PC-9 (cell line): ENCODE measurements around the gene SH3TC1. TPM values are rescaled to one million over a fixed set of nuclear protein-coding genes. Genes with fewer than 3 reads are reported as not detected.
A peak's percentile ranks its signal among the peaks of the same experiment; 100 is the strongest.

ENCODE experiments used
- BruUV-seq: library from RNA; stranded (reverse); fragments of 400-500 nt; replicated peaks from 2 replicates; lab custom pipeline; 2021; lab: Mats Ljungman, UMichigan
- CTCF ChIA-PET: fragments of 300-600 bp; sonication (Branson Sonifier 250); formaldehyde crosslinking; loops from one replicate; lab custom pipeline; 2022; ENCODE audit warnings: antibody characterized with exemption; lab: Charles Lee
- POLR2A ChIA-PET: fragments of 300-600 bp; sonication (Branson Sonifier 250); formaldehyde crosslinking; loops from one replicate; lab custom pipeline; 2022; ENCODE audit warnings: antibody characterized with exemption; ENCODE audit not compliant: unreplicated experiment; lab: Charles Lee
- DNase-seq, 2 experiments: peaks; one replicate each; pipeline versions ENCODE4 v3.0.0 to v3.0.0-alpha.2; 2015 to 2022; ENCODE audit warnings: mixed read lengths in 1 of 2
- H2AFZ ChIP-seq: fragments of 200-600 bp; sonication (generic); 2 replicates; pipeline ENCODE4 v1.8.1; 2017; ENCODE audit warnings: antibody characterized with exemption
- H3F3A ChIP-seq: fragments of 200-600 bp; sonication (generic); 2 replicates; pipeline ENCODE4 v1.8.1; 2017; ENCODE audit warnings: antibody characterized with exemption, mild to moderate bottlenecking, low read depth; ENCODE audit not compliant: insufficient read depth
- H3K27ac ChIP-seq: fragments of 200-600 bp; sonication (generic); 2 replicates; pipeline ENCODE4 v1.6.1; 2016; ENCODE audit warnings: mixed run types
- H3K27me3 ChIP-seq: fragments of 200-600 bp; sonication (generic); 2 replicates; pipeline ENCODE4 v1.6.1; 2016; ENCODE audit warnings: low read depth, mixed run types; ENCODE audit not compliant: insufficient read depth
- H3K36me3 ChIP-seq: fragments of 200-600 bp; sonication (generic); 2 replicates; pipeline ENCODE4 v1.6.1; 2016; ENCODE audit warnings: low read depth, mixed run types
- H3K4me1 ChIP-seq: fragments of 200-600 bp; sonication (generic); replicated peaks from 2 replicates; pipeline ENCODE4 v1.6.1; 2016; ENCODE audit warnings: mixed run types; ENCODE audit not compliant: insufficient read depth
- H3K4me2 ChIP-seq: fragments of 200-600 bp; sonication (generic); 2 replicates; pipeline ENCODE4 v1.6.1; 2017; ENCODE audit warnings: mixed run types
- H3K4me3 ChIP-seq: fragments of 200-600 bp; sonication (generic); 2 replicates; pipeline ENCODE4 v1.6.1; 2016; ENCODE audit warnings: mixed run types
- H3K79me2 ChIP-seq: fragments of 200-600 bp; sonication (generic); 2 replicates; pipeline ENCODE4 v1.6.1; 2017; ENCODE audit warnings: low read depth, mixed run types
- H3K9me2 ChIP-seq: fragments of 200-600 bp; sonication (generic); 2 replicates; pipeline ENCODE4 v1.8.1; 2017; ENCODE audit warnings: mild to moderate bottlenecking; ENCODE audit not compliant: insufficient read depth
- H3K9me3 ChIP-seq: fragments of 200-600 bp; sonication (generic); 2 replicates; pipeline ENCODE4 v1.8.1; 2016; ENCODE audit warnings: low read depth; ENCODE audit not compliant: insufficient read depth
- H4K20me1 ChIP-seq: fragments of 200-600 bp; sonication (generic); 2 replicates; pipeline ENCODE4 v1.8.1; 2017; ENCODE audit not compliant: insufficient read depth
- CTCF ChIP-seq: fragments of 200-600 bp; sonication (generic); conservative IDR thresholded peaks from 2 replicates; pipeline ENCODE4 v1.6.1; 2017; ENCODE audit warnings: mixed run types, antibody characterized with exemption, mild to moderate bottlenecking, moderate library complexity
- EZH2 ChIP-seq: fragments of 200-600 bp; sonication (generic); IDR thresholded peaks from 2 replicates; pipeline ENCODE4 v1.8.0; 2017; ENCODE audit warnings: antibody characterized with exemption, low read depth
- intact Hi-C: fragments of 100-400 bp; cut with micrococcal nuclease; formaldehyde crosslinking; loops from one replicate; pipeline ENCODE4 v1.10.0; 2022; ENCODE audit not compliant: unreplicated experiment
- total RNA-seq: library from RNA; stranded (reverse); gene quantifications from 2 replicates; pipeline ENCODE4 v1.2.3, GENCODE V29; 2021

SH3TC1 gene
- total RNA-seq, 1 experiment from 2014 or later, result 5.2 TPM

DNA sequence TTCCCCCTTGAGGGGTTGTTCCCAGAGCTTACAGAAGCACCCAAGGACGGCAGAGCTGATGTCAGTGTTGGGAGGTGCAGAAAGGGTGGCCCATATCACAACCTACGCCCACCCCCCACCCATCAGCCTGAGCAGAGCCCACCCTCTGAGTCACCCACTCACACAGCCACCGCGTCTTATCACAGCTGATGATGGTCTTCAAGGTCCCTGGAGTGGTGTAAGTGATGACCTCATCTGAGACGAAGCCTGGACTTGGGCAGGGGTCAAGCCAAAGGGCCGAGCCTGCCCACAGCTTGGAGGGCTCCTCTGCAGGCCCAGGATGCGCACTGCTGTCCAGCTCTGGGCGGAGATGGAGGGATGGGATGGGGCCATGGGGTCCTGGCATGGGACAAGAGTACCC is 67.4 kb downstream of the SH3TC1 start:
- BruUV-seq, result no TSS peak

DNA sequence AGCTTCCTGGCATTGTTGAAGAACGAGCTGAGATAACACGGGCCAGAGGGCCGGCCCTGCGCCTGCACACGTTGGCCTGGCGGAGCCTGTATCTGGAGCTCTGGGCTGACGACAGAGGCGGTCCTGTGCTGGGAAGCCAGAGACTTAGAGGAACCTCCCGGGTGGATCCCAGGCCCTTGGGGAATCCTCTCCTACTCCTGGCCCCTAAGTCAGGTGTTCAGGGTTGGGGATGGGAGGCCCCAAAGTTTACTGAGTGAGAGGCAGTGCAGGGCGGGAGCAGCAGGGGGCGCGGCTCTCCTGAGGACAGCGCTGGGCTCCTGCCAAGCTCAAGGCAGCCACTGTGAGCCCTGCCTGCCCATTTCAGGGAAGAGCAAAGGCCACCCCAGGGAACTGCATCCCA is 68.0 kb downstream of the SH3TC1 start:
- TF ChIP-seq EZH2, result no peak
- peak; percentile 81 for TF ChIP-seq CTCF
- H3K36me3 ChIP-seq, result no peaks in the 10 kb centered on the region
- no peaks in the 10 kb centered on the region for H3K9me2 ChIP-seq
- no peaks in the 10 kb centered on the region for H3F3A ChIP-seq
- H3K27me3 ChIP-seq, result peaks cover 23% of the 10 kb centered on the region
- H3K4me3 ChIP-seq, result no peak overlapping the region
- no peaks in the 10 kb centered on the region for H3K79me2 ChIP-seq
- no peak overlapping the region for H3K27ac ChIP-seq
- H3K4me2 ChIP-seq, result no peak overlapping the region
- intact Hi-C loops, result loop anchor here (1.0 to 5.0 kb wide), 5 partner anchors 25 to 136 kb away; no protein-coding TSS in a partner anchor
- H3K9me3 ChIP-seq, result no peaks in the 10 kb centered on the region
- DNase-seq, result peak; percentile 44 to 78
- no peak overlapping the region for H2AFZ ChIP-seq
- no peaks in the 10 kb centered on the region for H3K4me1 ChIP-seq
- H4K20me1 ChIP-seq, result no peaks in the 10 kb centered on the region
- no TSS peak for BruUV-seq
- ChIA-PET CTCF (interaction anchor here (0.7 to 2.0 kb wide), 3 partner anchors 90 to 135 kb away, joined by 3 to 8 read pairs (median 4); no protein-coding TSS in a partner anchor), POLR2A (interaction anchor here (0.6 kb wide), 1 partner anchor 133 kb away, joined by 6 read pairs; no protein-coding TSS in a partner anchor)

More for the DNA sequence above, 67.4 kb downstream of the SH3TC1 start:
- H3K4me1 ChIP-seq, result no peaks in the 10 kb centered on the region
- CTCF ChIA-PET, result interaction anchor here (0.7 to 2.0 kb wide), 3 partner anchors 90 to 136 kb away, joined by 3 to 8 read pairs (median 4); no protein-coding TSS in a partner anchor
- no peak overlapping the region for H2AFZ ChIP-seq
- no peaks in the 10 kb centered on the region for H4K20me1 ChIP-seq
- DNase-seq, result no peak
- no peaks in the 10 kb centered on the region for H3F3A ChIP-seq
- H3K4me3 ChIP-seq, result no peak overlapping the region
- H3K27ac ChIP-seq, result no peak overlapping the region
- intact Hi-C loops, result loop anchor here (5.0 kb wide), 2 partner anchors 51 to 91 kb away; no protein-coding TSS in a partner anchor
- no peaks in the 10 kb centered on the region for H3K9me3 ChIP-seq
- H3K27me3 ChIP-seq, result peaks cover 23% of the 10 kb centered on the region
- TF ChIP-seq CTCF, result no peak
- TF ChIP-seq EZH2, result no peak
- H3K9me2 ChIP-seq, result no peaks in the 10 kb centered on the region
- H3K36me3 ChIP-seq, result no peaks in the 10 kb centered on the region
- H3K79me2 ChIP-seq, result no peaks in the 10 kb centered on the region
- POLR2A ChIA-PET, result no interaction called here
- H3K4me2 ChIP-seq, result no peak overlapping the region

DNA sequence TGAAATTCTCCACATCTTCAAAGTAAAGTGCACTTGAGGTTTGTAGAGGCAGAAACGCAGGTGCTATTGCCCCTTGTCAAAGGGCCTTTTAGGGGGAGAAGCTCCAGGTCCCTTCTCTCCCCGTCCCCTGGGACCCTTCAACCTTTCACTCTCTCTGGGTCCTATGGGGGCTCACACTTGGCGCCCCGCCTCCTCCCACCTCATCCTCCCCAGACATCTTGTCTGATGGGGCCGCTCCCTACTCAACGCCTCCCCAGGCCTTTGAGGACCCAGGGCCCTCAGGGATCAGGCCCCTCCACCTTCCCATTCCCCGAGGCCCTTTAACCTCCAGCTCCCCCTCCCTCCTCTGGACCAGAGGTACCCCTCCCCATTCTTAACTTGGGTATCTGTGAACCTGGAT is 69.1 kb downstream of the SH3TC1 start:
- no TSS peak for BruUV-seq
- Histone ChIP-seq H3K9me3 (no peaks in the 10 kb centered on the region), H3F3A (no peaks in the 10 kb centered on the region), H2AFZ (no peak overlapping the region), H3K4me3 (no peak overlapping the region), H3K27ac (no peak overlapping the region), H3K36me3 (no peaks in the 10 kb centered on the region), H3K4me1 (no peaks in the 10 kb centered on the region), H4K20me1 (no peaks in the 10 kb centered on the region), H3K27me3 (peaks cover 23% of the 10 kb centered on the region), H3K9me2 (no peaks in the 10 kb centered on the region), H3K4me2 (no peak overlapping the region), H3K79me2 (no peaks in the 10 kb centered on the region)
- intact Hi-C loops, result loop anchor here (5.0 kb wide), 2 partner anchors 49 to 89 kb away; no protein-coding TSS in a partner anchor
- ChIA-PET CTCF (interaction anchor here (0.7 to 2.0 kb wide), 2 partner anchors 25 to 134 kb away, joined by 3 to 8 read pairs; no protein-coding TSS in a partner anchor), POLR2A (no interaction called here)
- no peak for DNase-seq
- TF ChIP-seq EZH2, result no peak
- TF ChIP-seq CTCF, result no peak
